RWPE2 (cell line): Measurements from ENCODE around the gene CREB3L2.

Source experiments
- ATAC-seq: fragments of 200-7000 bp; cut with Tn5 transposase; 3 replicates; pipeline ENCODE4 v1.9.1; 2021; ENCODE audit warnings: low read depth
- DNase-seq: peaks from one replicate; pipeline ENCODE4 v3.0.0-alpha.2; 2020; ENCODE audit warnings: low spot score
- H3K27ac ChIP-seq: fragments of 450-650 bp; 2 replicates; pipeline ENCODE4 v1.5.1; 2017; ENCODE audit warnings: mild to moderate bottlenecking; ENCODE audit not compliant: poor library complexity, severe bottlenecking
- H3K27me3 ChIP-seq: fragments of 250-450 bp; sonication (Bioruptor Pico); 2 replicates; pipeline ENCODE4 v1.5.1; 2021; ENCODE audit warnings: mild to moderate bottlenecking, moderate library complexity; ENCODE audit not compliant: insufficient read depth, poor library complexity, severe bottlenecking
- H3K36me3 ChIP-seq: fragments of 250-450 bp; sonication (Bioruptor Pico); 2 replicates; pipeline ENCODE4 v1.5.1; 2020; ENCODE audit warnings: low read depth, mild to moderate bottlenecking, moderate library complexity
- H3K4me1 ChIP-seq: fragments of 250-450 bp; sonication (Bioruptor Pico); 2 replicates; pipeline ENCODE4 v1.5.1; 2021; ENCODE audit warnings: mild to moderate bottlenecking, moderate library complexity; ENCODE audit not compliant: insufficient read depth, poor library complexity, severe bottlenecking
- H3K4me3 ChIP-seq: fragments of 250-450 bp; sonication (Bioruptor Pico); 2 replicates; pipeline ENCODE4 v1.5.1; 2021; ENCODE audit warnings: mild to moderate bottlenecking, moderate library complexity; ENCODE audit not compliant: severe bottlenecking
- H3K9me3 ChIP-seq: fragments of 250-450 bp; sonication (Bioruptor Pico); 2 replicates; pipeline ENCODE4 v1.5.1; 2021; ENCODE audit warnings: mild to moderate bottlenecking, moderate library complexity; ENCODE audit not compliant: severe bottlenecking
- TF ChIP-seq, protein P1 (sequence below): fragments of 450-650 bp; IDR thresholded peaks from one replicate; pipeline ENCODE4 v1.5.1; 2017; ENCODE audit warnings: mild to moderate bottlenecking, moderate library complexity; ENCODE audit not compliant: poor library complexity, severe bottlenecking

CREB3L2 gene

DNA sequence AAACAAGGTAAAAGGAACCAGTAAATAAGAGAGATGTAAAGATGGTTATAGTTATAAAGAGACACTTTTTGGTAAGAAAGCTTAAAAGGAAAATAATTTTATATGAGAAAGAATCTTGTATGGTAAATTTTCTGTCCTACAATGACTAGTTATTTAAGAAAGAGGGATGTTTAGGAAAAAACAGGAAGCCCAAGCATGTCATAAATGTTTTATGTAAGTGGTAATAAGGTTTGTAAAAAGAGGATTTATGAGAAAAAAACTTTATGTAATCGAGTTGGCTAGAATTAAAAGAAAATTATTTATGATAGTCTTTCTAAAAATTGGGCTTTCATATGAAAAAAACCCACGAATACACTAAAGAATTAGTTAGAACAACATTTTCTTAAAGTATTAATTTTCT is 34.2 kb upstream of the CREB3L2 start:
- H3K36me3 ChIP-seq: no peaks in the 10 kb centered on the region
- H3K27me3 ChIP-seq: no peaks in the 10 kb centered on the region
- H3K4me3 ChIP-seq: no peak overlapping the region
- no peak for ATAC-seq
- H3K9me3 ChIP-seq: peaks cover 7% of the 10 kb centered on the region
- no peak for DNase-seq
- no peak overlapping the region for H3K27ac ChIP-seq
- TF ChIP-seq, protein P1, sequence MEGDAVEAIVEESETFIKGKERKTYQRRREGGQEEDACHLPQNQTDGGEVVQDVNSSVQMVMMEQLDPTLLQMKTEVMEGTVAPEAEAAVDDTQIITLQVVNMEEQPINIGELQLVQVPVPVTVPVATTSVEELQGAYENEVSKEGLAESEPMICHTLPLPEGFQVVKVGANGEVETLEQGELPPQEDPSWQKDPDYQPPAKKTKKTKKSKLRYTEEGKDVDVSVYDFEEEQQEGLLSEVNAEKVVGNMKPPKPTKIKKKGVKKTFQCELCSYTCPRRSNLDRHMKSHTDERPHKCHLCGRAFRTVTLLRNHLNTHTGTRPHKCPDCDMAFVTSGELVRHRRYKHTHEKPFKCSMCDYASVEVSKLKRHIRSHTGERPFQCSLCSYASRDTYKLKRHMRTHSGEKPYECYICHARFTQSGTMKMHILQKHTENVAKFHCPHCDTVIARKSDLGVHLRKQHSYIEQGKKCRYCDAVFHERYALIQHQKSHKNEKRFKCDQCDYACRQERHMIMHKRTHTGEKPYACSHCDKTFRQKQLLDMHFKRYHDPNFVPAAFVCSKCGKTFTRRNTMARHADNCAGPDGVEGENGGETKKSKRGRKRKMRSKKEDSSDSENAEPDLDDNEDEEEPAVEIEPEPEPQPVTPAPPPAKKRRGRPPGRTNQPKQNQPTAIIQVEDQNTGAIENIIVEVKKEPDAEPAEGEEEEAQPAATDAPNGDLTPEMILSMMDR: no peak
- no peaks in the 10 kb centered on the region for H3K4me1 ChIP-seq

DNA sequence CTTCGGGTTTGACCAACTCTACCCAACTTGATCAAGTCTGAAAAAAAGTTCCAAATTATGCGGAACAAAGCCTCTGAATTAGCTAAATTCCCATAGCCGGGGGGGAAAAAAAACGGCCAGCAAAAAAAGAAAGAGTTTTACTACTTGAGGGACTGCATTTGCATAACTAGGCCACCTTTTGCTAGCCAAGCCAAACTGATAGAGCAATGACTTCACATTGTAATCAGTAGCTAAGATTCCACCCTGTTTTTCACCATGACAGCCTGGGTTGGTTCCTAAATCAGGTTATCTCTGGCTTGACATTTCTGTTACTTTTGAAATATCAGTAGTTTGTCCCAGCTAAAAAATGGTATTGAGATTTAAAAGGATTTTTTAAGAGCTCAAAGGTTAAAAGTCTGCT is 31.4 kb upstream of the CREB3L2 start:
- no peak for ATAC-seq
- H3K9me3 ChIP-seq: peaks cover 7% of the 10 kb centered on the region
- no peak overlapping the region for H3K4me3 ChIP-seq
- H3K36me3 ChIP-seq: no peaks in the 10 kb centered on the region
- H3K4me1 ChIP-seq: no peaks in the 10 kb centered on the region
- DNase-seq: no peak
- TF ChIP-seq, protein P1: no peak
- no peaks in the 10 kb centered on the region for H3K27me3 ChIP-seq
- no peak overlapping the region for H3K27ac ChIP-seq

DNA sequence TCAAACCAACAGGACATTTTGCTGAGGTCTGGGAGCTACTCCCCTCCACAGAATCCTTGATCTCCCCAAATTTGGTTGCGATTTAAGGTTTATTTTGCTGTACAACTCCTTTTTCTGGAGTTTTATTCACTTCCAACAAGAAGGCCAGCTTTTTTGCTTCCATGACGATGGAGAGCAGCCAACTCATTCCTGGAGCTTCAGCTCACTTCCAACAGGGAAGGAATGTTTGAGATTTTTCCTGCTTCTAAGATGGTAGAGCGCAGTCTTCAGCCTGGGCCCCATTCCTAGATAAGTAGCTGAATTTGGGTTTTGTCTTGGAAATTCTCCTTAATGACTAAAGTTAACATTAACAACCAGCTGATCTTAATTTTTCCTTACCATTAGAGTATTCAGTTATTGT is 30.9 kb upstream of the CREB3L2 start:
- H3K27ac ChIP-seq: no peak overlapping the region
- H3K36me3 ChIP-seq: no peaks in the 10 kb centered on the region
- H3K4me1 ChIP-seq: no peaks in the 10 kb centered on the region
- ATAC-seq (no peak), DNase-seq (no peak)
- H3K9me3 ChIP-seq: peaks cover 7% of the 10 kb centered on the region
- TF ChIP-seq, protein P1: no peak
- no peaks in the 10 kb centered on the region for H3K27me3 ChIP-seq
- no peak overlapping the region for H3K4me3 ChIP-seq

DNA sequence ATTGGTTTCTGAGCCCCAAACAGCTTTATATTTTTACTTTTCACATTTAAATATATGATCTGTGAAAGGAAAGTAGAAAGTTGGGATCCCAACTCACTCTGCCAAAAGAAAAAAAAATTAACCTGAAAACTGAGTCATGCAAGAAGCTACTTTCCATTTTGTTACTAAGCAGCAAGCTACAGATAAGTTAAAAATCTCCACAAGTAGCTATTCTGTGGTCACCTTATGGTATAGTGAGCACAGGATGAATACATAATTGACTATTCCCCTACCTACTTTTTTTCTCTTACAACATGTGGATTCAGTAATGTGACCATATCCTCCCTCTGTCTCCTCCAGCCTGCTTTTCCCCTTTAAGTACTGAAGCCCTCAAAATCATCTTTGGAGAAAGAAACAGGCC is 30.3 kb upstream of the CREB3L2 start:
- Histone ChIP-seq H3K36me3 (no peaks in the 10 kb centered on the region), H3K27ac (no peak overlapping the region), H3K4me3 (no peak overlapping the region), H3K4me1 (no peaks in the 10 kb centered on the region), H3K27me3 (no peaks in the 10 kb centered on the region), H3K9me3 (peaks cover 7% of the 10 kb centered on the region)
- TF ChIP-seq, protein P1: no peak
- ATAC-seq (no peak), DNase-seq (no peak)

DNA sequence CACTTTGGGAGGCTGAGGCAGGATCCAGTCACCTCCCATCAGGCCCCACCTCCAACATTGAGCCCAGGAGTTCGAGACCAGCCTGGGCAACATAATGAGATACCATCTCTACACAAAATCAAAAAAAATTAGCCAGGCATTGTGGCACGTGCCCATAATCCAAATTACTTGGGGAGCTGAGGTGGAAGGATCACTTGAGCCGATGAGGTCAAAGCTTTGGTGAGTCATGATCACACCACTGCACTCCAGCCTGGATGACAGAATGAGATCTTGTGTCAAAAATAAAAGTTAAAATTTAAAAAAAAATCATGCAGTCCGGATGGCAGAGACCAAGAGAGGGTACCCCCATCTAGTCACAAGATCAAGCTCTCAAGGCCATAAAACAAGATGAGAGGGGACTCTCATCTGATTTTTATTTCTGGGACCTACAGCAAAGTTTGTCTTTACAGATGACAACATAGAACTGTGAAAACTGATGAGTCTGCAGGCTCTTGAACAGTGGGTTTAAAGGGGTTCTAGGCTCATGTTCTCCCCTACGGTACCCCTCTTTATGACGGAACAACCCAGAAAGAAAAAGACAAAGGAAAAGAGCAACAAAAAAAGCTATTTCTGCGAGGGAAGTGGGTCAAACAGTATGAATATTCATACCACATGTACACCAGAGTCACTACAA is 28.9 kb upstream of the CREB3L2 start:
- H3K4me1 ChIP-seq: no peaks in the 10 kb centered on the region
- TF ChIP-seq, protein P1: no peak
- DNase-seq (no peak), ATAC-seq (no peak)
- no peak overlapping the region for H3K4me3 ChIP-seq
- no peaks in the 10 kb centered on the region for H3K36me3 ChIP-seq
- peaks cover 2% of the 10 kb centered on the region for H3K9me3 ChIP-seq
- H3K27me3 ChIP-seq: no peaks in the 10 kb centered on the region
- no peak overlapping the region for H3K27ac ChIP-seq
